Measurements from ENCODE around the gene GDPD1.

GRCh38 chr17:59181481-59181880, 38.8 kb upstream of the GDPD1 start:
- TF ChIP-seq POLR2A (IDR thresholded peaks at IDR 0.05; ENCODE audit: low read depth, low read length) (no peak), POLR2AphosphoS5 (IDR thresholded peaks at IDR 0.05; ENCODE audit: low read depth, low read length) (no peak), TAF1 (IDR thresholded peaks at IDR 0.05; ENCODE audit: borderline replicate concordance, low read depth, low read length) (no peak)

Measured in GM12892 (cell line).